Panc1 (cell line): ENCODE results near the gene SLC37A1.

ENCODE experiments used
- POLR2AphosphoS5 ChIP-seq: IDR thresholded peaks from 2 replicates; pipeline ENCODE4 v1.6.1; 2012; ENCODE audit warnings: mild to moderate bottlenecking, low read depth, low read length, moderate library complexity
- SIN3A ChIP-seq: IDR thresholded peaks from 2 replicates; pipeline ENCODE4 v1.6.1; 2012; ENCODE audit warnings: low read depth, mild to moderate bottlenecking, low read length, moderate library complexity, borderline replicate concordance; ENCODE audit not compliant: insufficient read depth
- TF ChIP-seq, protein P1 (sequence below): fragments of 450-650 bp; IDR thresholded peaks from 2 replicates; pipeline ENCODE4 v1.5.1; 2017; ENCODE audit warnings: mild to moderate bottlenecking
- TF ChIP-seq, protein P2 (sequence below), 2 experiments: IDR thresholded peaks; 2 replicates each; pipeline ENCODE4 v1.6.1; 2011 to 2012; ENCODE audit warnings: low read depth in 2 of 2, control low read depth in 1 of 2, low read length in 1 of 2, mild to moderate bottlenecking in 1 of 2, moderate library complexity in 1 of 2; ENCODE audit not compliant: insufficient read depth in 1 of 2

GRCh38 chr21:42611852-42612251, 98.2 kb downstream of the SLC37A1 start:
- TF ChIP-seq, protein P1, sequence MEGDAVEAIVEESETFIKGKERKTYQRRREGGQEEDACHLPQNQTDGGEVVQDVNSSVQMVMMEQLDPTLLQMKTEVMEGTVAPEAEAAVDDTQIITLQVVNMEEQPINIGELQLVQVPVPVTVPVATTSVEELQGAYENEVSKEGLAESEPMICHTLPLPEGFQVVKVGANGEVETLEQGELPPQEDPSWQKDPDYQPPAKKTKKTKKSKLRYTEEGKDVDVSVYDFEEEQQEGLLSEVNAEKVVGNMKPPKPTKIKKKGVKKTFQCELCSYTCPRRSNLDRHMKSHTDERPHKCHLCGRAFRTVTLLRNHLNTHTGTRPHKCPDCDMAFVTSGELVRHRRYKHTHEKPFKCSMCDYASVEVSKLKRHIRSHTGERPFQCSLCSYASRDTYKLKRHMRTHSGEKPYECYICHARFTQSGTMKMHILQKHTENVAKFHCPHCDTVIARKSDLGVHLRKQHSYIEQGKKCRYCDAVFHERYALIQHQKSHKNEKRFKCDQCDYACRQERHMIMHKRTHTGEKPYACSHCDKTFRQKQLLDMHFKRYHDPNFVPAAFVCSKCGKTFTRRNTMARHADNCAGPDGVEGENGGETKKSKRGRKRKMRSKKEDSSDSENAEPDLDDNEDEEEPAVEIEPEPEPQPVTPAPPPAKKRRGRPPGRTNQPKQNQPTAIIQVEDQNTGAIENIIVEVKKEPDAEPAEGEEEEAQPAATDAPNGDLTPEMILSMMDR = no peak
- TF ChIP-seq POLR2AphosphoS5 = no peak
- no peak for TF ChIP-seq SIN3A
- TF ChIP-seq, protein P2, sequence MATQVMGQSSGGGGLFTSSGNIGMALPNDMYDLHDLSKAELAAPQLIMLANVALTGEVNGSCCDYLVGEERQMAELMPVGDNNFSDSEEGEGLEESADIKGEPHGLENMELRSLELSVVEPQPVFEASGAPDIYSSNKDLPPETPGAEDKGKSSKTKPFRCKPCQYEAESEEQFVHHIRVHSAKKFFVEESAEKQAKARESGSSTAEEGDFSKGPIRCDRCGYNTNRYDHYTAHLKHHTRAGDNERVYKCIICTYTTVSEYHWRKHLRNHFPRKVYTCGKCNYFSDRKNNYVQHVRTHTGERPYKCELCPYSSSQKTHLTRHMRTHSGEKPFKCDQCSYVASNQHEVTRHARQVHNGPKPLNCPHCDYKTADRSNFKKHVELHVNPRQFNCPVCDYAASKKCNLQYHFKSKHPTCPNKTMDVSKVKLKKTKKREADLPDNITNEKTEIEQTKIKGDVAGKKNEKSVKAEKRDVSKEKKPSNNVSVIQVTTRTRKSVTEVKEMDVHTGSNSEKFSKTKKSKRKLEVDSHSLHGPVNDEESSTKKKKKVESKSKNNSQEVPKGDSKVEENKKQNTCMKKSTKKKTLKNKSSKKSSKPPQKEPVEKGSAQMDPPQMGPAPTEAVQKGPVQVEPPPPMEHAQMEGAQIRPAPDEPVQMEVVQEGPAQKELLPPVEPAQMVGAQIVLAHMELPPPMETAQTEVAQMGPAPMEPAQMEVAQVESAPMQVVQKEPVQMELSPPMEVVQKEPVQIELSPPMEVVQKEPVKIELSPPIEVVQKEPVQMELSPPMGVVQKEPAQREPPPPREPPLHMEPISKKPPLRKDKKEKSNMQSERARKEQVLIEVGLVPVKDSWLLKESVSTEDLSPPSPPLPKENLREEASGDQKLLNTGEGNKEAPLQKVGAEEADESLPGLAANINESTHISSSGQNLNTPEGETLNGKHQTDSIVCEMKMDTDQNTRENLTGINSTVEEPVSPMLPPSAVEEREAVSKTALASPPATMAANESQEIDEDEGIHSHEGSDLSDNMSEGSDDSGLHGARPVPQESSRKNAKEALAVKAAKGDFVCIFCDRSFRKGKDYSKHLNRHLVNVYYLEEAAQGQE (IDR thresholded peaks at IDR 0.05; ENCODE audit: insufficient read depth in 1 of 2, low read depth in 2 of 2, low read length in 1 of 2) = no peak
